Activated CD8-positive, alpha-beta memory T cell treated with anti-CD3 and anti-CD28 coated beads for 24 hours (primary cell): Measurements from ENCODE around the gene DYSF.
"Not testable (repeated sequence)": the region's sequence is repeated elsewhere in the genome, so short reads cannot be mapped to it uniquely, and the experiment has no call there.

Experiments used
- DNase-seq: peaks from one replicate; pipeline ENCODE4 v3.0.0-alpha.2; 2020

The DYSF gene

GRCh38 chr2:71453404-71454220 lies at the start of gene DYSF:
Gene DYSF (plus strand): TSS chr2:71453561.
- no peak for DNase-seq

DNA sequence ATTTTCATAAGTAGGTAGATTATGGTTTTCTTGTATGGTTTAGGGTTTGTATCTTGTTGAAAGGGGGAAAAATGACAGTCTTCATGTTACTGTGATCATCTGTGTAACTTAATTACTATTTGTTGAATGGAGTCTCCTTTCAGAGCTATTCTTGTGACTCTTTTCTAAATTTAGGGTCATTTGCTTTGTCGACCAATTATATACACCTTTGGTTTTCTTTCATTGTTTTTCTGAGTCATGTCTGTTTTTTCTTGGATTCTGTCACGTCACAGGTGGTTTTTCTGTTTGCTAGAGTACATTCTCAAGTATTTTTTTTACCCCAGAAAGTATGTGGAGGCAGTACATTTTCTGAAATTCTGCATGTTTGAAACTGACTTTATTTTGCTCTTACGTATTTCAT lies 43.8 kb upstream of the DYSF start:
- no peak for DNase-seq

DNA sequence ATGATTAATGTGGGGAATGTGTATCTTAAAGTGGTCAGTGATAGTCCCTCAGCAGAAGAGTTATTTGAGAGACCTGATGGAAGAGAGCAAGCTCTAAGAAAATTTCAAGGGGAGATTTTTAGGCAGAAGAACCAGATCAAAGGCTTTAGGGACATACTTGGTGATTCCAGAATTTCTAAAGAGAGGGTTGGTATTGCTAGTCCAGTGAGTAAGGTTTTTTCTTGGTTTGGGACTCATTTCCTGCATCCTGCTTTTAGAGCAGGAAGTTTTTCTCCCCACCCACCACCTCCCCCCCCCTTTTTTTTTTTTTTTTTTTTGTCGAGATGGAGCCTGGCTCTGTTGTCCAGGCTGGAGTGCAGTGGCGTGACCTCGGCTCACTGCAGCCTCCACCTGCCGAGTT lies 42.7 kb upstream of the DYSF start:
- DNase-seq = no peak

GRCh38 chr2:71416866-71417265 lies 36.5 kb upstream of the DYSF start:
- peak; percentile 65 for DNase-seq

DNA sequence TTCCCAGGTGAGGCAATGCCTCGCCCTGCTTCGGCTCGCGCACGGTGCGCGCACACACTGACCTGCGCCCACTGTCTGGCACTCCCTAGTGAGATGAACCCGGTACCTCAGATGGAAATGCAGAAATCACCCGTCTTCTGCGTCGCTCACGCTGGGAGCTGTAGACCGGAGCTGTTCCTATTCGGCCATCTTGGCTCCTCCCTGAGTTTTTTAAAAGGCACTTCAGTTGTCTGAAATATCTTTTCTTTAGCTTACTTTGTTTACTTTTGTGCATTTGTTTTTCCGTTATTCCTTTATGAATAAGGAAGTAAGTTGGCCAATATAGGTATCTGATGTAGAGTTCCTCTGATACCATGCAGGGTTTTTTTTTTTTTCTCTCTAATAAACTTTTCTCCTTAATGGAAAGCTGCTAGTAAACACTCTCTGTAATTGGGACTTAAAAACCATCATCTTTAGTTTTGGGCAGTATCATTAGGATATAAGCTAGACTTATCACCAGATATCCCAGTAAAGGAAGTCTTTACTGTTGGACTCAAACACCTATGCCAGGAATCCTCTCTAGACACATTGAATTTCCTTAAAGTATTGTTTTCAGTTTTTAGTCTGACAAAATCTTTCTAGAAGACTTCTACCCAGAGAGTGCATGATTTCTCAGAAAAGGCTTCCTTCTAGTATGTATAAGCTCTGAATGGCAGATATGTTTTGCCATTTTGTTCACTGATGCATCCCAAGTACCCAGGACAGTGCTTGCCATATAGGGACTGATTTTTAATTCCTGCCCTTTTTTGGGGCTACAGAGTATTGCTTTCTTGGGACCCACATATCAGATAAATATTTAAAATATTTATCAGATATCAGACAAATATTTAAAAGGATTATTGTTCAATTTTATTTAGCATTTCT lies 35.8 kb upstream of the DYSF start:
- no peak for DNase-seq

GRCh38 chr2:71419145-71419544 lies 34.2 kb upstream of the DYSF start:
- no peak for DNase-seq

GRCh38 chr2:71419976-71420375 lies 33.4 kb upstream of the DYSF start:
- DNase-seq = no peak

DNA sequence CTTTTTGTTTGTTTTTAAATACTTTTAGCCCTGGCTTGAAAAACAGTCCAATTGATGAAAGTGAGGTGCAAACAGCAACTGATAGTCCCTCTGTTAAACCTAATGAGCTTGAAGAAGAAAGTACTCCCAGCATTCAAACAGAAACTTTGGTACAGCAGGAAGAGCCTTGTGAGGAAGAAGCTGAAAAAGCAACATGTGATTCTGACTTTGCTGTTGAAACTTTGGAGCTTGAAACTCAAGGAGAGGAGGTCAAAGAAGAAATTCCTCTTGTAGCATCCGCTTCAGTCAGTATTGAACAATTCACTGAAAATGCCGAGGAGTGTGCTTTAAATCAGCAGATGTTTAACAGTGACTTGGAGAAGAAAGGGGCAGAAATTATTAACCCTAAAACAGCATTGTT lies 30.6 kb upstream of the DYSF start:
- no peak for DNase-seq

DNA sequence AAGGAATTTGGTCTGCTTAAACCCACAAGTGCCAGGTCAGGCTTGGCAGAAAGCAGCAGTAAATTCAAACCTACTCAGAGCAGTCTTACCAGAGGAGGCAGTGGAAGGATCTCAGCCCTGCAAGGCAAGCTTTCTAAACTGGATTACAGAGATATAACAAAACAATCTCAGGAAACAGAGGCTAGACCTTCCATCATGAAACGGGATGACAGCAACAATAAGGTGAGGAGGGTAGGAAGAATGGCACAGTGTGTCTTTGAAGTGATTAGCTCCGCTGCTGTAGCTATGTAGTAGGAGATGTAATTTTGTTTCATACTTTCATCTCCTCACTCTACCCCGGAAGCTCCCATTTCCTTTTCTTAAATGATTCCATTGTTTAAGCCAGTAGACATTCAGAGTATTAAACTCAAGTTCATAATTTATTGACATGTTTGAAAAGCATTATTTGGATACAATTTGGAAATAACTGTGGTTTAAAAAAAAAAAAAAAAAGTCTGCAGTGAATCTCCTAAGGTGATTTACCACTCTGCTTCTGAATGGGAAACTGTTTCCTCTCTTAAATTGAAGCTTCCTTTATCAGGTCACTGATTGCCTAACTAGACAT lies 29.4 kb upstream of the DYSF start:
- no peak for DNase-seq

GRCh38 chr2:71426721-71427120 lies 26.6 kb upstream of the DYSF start:
- no peak for DNase-seq

DNA sequence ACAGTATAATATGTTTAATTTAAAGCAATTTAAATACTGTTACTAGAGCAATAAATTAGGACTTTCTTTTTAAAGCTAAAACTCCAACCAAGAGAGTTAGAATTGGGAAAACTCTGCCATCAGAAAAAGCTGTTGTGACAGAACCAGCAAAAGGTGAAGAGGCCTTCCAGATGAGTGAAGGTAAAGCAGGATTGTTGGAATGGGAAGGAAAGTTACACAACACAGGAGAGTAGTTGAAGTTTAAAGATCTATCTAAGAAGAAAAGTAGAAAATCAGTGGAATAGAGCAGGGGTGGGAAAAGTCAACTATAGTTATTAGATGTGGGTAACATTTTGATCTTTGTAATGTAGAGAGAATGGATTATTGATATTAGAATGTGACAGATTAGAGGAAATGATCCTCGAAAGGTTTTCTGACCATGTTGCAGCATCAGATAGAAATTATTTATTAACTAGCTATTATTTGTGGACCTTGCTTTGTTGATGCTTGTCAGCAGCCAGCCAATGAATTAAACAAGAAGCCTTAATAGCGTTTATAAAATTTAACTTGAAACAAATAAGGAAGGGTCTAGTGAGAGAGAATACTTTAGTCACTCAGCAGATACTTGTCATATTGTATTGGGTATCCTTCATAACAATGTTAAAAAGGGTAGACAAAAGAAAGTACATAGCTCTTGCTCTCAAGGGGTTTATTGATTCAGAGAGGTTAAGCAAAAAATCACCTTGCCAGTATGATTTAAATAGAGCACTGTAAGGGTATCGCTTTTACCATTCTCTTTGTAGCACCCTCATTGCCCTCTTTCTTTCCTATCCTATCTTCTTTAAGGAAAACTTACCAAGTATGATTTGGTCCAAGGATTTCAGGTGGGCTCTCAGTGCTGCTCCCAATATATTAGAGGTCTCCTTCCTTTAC lies 24.6 kb upstream of the DYSF start:
- no peak for DNase-seq

DNA sequence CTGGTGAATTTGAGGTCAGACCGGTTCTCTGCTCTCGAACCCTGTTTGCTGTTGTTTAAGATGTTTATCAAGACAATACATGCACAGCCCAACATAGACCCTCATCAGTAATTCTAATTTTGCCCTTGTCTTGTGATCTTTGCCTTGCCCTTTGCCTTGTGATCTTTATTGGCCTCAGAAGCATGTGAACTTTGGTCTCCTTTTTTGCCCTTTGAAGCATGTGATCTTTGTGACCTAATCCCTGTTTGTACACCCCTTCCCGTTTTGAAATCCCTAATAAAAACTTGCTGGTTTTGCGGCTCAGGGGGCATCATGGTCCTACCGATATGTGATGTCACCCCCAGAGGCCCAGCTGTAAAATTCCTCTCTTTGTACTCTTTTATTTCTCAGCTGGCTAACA lies 8.2 kb upstream of the DYSF start:
- not testable (repeated sequence) for DNase-seq

DNA sequence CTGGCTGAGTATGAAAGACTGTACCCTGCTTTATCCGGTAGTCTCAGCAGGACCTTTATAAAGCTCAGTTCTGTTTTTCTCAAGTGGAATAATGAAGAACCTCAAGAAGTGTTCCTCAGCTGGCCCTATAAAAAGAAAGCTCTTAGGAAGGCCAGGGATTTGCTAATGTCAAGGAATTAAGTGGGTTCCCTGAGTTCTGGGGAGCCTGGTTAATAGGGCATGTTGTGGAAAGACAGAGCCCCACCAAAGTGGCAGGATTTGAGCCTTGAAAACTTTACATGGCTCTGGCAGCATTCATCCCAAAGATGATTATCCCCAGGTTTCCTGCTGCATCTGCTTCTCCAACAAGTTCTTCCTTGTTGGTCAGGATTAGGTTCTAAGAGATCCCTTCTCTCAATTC lies 6.9 kb upstream of the DYSF start:
- DNase-seq = no peak

DNA sequence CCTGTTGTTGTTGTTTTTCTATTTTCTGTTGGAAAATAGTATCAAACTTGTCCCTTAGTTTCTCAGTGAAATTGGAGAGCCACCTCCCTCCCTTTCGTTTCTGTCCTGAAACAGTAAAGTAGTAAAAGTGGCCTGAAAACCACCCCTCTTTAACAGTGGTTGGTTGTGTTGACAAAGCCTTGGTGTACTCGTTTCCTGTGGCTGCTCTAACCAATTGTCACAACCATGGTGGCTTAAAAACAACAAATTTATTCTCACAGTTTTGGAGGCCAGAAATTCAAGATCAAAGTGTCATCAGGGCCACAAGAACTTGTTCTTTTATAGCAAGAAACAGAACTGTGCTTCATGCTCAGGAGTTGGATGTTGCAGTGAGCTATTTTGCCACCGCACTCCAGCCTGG lies 4.0 kb upstream of the DYSF start:
- DNase-seq = no peak

GRCh38 chr2:71451705-71452104 lies 1.7 kb upstream of the DYSF start:
- no peak for DNase-seq

GRCh38 chr2:71452565-71452964 lies 796 bp upstream of the DYSF start:
- no peak for DNase-seq

GRCh38 chr2:71454221-71455010 lies 1.1 kb downstream of the DYSF start:
- no peak for DNase-seq

- no peak for DNase-seq
These were observed 1.8 kb downstream of the DYSF start for GRCh38 chr2:71455011-71455740.

DNA sequence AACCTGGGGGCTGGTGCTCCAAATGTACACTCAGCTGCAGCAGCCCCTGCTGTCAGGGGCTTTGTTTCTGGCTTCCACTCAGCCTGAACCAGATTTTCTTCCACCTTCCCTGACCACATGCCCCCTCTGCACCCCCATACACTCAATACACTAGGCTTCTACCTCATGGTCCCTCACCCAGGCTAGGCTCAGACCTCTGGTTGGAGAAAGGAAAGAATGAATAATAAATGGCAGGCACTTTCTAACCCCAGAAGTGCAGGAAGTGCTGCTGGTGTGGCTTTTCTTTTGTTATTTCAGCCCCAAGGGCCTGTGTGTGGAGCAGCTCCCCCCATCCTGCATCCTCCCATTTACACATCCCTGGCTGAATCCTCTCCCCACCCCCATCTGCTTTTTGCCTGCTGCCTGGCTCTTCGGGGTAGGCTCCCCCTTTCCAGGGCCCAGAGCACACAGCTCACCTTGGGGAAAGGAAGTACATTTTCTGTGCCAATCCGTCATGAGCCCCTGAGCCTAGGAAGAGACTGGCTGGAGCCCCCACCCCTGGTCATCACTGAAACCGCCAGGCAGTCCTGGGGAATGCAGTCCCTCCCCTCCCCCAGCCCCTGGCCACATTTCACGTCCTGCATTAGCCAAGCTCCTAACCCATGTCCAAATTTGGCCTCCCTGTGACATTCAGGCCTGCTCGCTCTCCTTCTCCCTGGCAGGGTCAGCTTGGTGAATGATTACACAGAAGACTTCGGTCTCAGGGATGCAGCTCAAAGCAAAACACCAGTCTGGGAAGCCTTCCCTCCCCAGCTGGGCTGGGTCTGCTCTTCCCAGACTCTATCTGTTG lies 2.6 kb downstream of the DYSF start:
- no peak for DNase-seq

- no peak for DNase-seq
These were observed 3.3 kb downstream of the DYSF start for GRCh38 chr2:71456617-71457016.
